GM21825 (cell line): ENCODE data around the gene ENAH.
"Not testable (repeated sequence)": the region's sequence is repeated elsewhere in the genome, so short reads cannot be mapped to it uniquely, and the experiment has no call there.

ENCODE experiments used
- ATAC-seq: cut with Tn5 transposase; IDR thresholded peaks from one replicate; pipeline ENCODE4 v1.9.1; 2021; ENCODE audit warnings: mild to moderate bottlenecking, moderate library complexity; ENCODE audit not compliant: unreplicated experiment

Gene ENAH

GRCh38 chr1:225651376-225651871, 1.5 kb downstream of the ENAH start:
- ATAC-seq, result no peak

DNA sequence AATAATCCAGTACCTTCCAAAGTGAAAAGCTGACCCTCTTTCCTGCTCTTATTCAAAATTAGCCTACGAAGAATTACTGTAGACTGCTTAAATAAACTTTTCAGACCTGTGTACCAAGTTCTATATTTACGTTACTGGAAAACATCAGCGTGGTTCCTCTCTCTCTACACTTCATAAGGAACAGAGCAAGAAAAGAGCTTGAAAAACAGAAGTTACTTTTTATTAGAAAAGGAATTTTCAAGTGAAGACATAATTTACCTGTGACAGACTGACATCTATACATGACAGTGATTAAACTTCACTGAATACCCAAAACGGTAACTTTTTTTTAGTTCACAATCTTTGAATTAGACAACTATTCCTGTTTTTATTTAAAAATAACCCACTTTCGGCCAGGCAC, 2.7 kb downstream of the ENAH start:
- no peak for ATAC-seq

- no peak for ATAC-seq
Measured at GRCh38 chr1:225645194-225645895, 7.6 kb downstream of the ENAH start.

GRCh38 chr1:225644666-225645065, 8.3 kb downstream of the ENAH start:
- ATAC-seq, result no peak

DNA sequence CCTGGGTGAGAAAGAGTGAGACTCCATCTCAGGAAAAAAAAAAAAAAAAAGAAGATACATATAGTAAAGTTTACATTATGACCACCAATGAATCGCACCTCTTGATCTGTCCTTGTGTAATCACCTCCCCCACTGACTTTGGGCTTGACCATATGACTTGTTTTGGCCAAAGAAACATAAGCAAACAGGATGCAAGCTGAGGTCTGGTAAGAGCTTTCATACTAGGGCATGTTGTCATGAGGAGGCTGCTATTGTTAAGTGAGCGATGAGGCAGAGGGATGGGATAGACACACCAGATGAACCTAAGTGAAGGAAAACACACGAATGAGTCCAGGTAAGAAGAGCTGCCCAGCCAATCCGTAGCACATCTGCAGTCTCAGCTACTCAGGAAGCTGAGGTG, 10.7 kb downstream of the ENAH start:
- no peak for ATAC-seq

DNA sequence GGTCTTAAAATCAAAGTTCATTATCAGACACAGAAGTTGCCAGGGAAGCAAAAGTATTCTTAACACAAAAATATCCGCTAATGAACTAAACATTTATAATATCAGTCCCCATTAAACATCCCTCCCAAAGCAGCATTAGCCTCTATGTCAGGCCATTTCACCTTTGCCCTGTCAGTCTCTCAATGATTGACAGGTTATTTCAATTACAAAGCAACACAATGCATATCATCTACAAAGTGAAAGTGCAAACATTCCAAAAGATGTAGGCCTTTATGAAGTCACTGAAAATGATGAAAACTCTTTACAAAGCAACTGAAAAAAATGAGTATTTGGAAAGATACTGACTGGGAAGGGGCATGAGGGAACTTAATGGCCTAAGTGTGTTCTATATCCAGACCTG, 14.1 kb downstream of the ENAH start:
- no peak for ATAC-seq

DNA sequence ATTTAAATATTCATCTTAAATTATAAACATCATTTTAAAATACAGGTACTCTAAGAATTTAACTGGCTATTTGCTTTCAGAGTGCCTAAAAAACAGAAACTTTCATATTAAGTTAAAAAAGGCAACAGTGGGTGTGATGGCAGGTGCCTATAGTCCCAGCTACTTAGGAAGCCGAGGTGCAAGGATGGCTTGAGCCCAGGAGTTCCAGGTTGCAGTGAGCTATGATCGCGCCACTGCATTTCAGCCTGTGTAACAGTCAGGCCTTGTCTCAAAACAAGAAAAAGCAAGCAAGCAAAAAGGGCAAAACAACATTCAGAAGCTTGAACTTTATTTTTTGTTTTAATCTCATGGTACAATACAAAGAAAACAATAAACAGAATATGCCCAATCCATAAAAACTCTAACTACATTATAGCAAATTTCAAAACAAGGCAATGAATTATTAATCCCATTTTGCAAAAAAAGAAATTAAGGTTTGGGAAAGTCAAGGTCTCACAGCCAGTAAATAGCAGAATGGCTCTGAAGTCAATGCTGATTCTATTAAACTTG, 15.2 kb downstream of the ENAH start:
- no peak for ATAC-seq

DNA sequence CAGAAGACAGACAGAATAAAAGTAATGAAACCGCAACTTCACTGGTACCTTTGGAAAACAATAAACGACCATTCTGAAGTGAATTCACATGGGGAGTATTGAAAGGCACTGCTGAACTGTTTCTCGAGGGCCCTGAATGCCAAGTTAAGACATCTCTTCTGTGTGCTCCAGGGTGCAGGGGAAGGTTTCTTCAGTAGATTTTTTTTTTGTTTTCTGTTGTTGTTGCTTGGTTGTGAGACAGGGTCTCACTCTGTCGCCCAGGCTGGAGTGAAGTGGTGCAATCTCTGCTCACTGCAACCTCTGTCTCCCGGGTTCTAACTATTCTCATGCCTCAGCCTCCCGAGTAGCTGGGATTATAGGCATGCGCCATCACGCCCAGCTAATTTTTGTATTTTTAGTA, 15.9 kb downstream of the ENAH start:
- ATAC-seq, result not testable (repeated sequence)

DNA sequence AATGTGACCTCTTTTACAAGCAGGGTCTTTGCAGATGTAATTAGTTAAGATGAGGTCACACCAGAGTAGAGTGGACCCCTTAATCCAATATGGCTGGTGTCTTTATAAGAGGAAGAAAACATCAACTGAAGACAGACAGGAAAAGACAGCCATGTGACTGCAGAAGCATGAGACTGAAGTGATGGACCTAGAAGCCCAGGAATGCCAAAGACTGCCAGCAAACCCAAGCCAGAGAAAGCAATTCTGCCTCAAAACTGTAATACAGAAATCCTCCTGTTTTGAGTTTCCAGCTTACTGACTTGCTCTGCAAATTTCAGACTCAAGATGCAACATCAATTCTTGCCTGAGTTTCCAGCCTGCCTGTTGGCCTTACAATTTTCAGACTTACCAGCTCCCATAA, 17.3 kb downstream of the ENAH start:
- ATAC-seq, result no peak

DNA sequence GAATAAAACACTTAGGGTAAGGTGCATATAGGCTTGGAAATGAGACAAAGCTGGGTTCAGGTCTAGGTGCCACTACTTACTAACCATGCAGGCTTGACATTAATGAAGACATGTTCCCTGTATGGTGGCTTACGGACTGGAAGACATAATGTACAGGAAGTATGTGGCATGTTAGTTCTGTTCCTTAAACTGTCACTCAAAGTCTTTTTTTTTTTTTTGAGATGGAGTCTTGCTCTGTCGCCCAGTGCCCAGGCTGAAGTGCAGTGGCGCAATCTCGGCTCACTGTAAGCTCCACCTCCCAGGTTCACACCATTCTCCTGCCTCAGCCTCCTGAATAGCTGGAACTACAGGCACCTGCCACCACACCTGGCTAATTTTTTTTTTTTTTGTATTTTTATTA, 20.1 kb downstream of the ENAH start:
- not testable (repeated sequence) for ATAC-seq

DNA sequence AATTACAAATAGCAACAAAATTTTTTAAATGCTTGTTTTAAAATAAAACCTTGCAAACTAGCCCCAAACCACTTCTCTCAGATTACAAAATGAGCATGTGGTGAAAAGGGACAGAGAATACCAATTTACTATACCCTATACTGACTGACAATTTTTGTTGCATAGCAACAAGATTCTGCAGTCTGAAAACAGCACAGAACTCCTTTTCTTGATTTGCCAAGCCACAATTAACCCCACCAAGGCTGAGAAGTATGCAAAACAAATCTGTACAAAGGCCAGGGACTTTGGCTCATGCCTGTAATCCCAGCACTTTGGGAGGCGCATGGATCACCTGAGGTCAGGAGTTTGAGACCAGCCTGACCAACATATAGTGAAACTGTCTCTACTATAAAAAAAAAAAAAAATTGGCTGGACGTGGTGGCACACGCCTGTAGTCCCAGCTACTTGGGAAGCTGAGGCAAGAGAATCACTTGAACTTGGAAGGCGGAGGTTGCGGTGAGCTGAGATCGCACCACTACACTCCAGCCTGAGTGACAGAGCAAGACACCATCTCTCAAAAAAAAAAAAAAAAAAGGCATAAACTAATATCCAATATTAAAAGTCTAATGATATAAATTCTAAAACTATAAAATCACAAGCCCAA, 21.8 kb downstream of the ENAH start:
- ATAC-seq, result no peak

DNA sequence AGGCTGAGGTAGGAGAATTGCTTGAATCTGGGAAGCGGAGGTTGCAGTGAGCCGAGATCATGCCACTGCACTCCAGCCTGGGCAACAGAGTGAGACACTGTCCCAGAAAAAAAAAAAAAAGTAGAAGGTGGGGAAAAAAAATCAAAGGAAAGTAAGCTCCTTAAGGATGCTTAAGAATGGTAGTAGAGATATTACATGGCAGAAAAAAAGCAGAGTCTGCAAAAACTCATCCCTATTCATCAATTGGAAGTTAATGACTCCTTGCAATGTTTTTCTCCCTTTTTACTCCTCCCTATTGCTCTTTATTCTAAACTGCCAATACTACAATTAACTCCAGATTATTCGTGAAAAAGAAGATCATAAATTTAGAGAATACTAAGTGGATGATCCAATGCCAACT, 23.4 kb downstream of the ENAH start:
- ATAC-seq, result no peak

- ATAC-seq, result not testable (repeated sequence)
Measured at GRCh38 chr1:225628794-225629193, 24.1 kb downstream of the ENAH start.

- ATAC-seq, result no peak
Measured at GRCh38 chr1:225627304-225627947, 25.5 kb downstream of the ENAH start.

DNA sequence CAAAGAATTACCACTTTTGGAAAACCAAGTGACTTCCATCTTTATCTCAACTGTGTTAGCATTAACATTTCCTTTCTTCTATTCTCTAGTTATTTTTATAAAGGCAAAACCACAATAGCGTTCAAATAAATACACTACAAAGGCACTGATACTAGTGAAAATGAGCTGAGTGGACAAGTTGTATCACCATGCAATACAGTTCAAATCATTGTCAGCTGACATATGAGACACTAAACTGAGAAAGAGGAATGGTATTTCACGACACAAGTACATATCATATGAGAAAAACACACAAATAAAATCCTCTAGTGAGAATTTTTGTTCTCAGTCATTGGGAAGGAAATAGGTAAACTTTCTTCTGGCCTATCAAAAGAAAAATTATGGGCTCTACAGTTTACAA, 26.2 kb downstream of the ENAH start:
- no peak for ATAC-seq

GRCh38 chr1:225617956-225618355, 35.0 kb downstream of the ENAH start:
- ATAC-seq, result no peak

GRCh38 chr1:225617479-225617878, 35.4 kb downstream of the ENAH start:
- no peak for ATAC-seq

GRCh38 chr1:225615403-225615790, 37.5 kb downstream of the ENAH start:
- ATAC-seq, result not testable (repeated sequence)

- no peak for ATAC-seq
Measured at GRCh38 chr1:225613006-225613405, 39.9 kb downstream of the ENAH start.

- no peak for ATAC-seq
Measured at GRCh38 chr1:225612287-225612686, 40.6 kb downstream of the ENAH start.

DNA sequence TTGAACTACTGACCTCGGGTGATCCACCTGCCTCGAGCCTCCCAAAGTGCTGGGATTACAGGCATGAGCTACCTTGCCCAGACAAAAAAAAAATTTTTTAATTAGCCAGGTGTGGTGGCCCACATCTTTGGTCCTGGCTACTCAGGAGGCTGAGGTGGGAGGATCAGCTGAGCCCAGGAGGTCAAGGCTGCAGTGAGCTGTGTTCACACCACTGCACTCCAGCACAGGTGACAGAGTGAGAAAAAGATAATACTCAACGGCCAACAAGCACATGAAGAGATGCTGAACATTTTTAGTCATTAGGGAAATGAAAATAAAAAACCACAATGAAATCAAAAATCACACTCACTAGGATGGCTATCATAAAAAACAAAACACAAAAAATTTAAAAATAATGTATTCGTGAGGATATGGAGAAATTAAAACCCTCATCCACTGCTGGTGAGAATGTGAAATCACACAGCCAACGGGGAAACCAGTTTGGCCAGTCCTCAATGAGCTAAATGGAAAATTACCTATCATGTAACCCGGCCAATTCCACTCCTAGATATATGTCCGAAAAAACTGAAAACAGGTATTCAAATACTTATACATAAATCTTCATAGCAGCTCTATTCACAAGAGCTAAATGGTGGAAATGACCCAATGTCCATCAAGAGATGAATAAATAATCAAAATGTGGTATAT, 41.2 kb downstream of the ENAH start:
- no peak for ATAC-seq
